ENCODE data around the gene UVSSA.

UVSSA gene

GRCh38 chr4:1373892-1374705, 27.1 kb downstream of the UVSSA start:
- DNase-seq: no peak

- DNase-seq: no peak
Measured at GRCh38 chr4:1374706-1375045, 27.7 kb downstream of the UVSSA start.

- DNase-seq: no peak
Measured at GRCh38 chr4:1375051-1375721, 28.2 kb downstream of the UVSSA start.

GRCh38 chr4:1375761-1376322, 28.8 kb downstream of the UVSSA start:
- no peak for DNase-seq

- DNase-seq: no peak
Measured at GRCh38 chr4:1376391-1376840, 29.4 kb downstream of the UVSSA start.

- no peak for DNase-seq
Measured at GRCh38 chr4:1376841-1377605, 30.0 kb downstream of the UVSSA start.

- no peak for DNase-seq
Measured at GRCh38 chr4:1377606-1378261, 30.7 kb downstream of the UVSSA start.

GRCh38 chr4:1378559-1379231, 31.7 kb downstream of the UVSSA start:
- no peak for DNase-seq

GRCh38 chr4:1379351-1379781, 32.4 kb downstream of the UVSSA start:
- DNase-seq: no peak

- DNase-seq: no peak
Measured at GRCh38 chr4:1379801-1380331, 32.9 kb downstream of the UVSSA start.

GRCh38 chr4:1380368-1381151, 33.6 kb downstream of the UVSSA start:
- DNase-seq: no peak

- no peak for DNase-seq
Measured at GRCh38 chr4:1381181-1381621, 34.2 kb downstream of the UVSSA start.

- DNase-seq: no peak
Measured at GRCh38 chr4:1381944-1382541, 35.0 kb downstream of the UVSSA start.

- no peak for DNase-seq
Measured at GRCh38 chr4:1382776-1383727, 36.0 kb downstream of the UVSSA start.

- no peak for DNase-seq
Measured at GRCh38 chr4:1383728-1384591, 37.0 kb downstream of the UVSSA start.

GRCh38 chr4:1384675-1385372, 37.8 kb downstream of the UVSSA start:
- no peak for DNase-seq

All from amygdala (tissue), 56 donors.